GM18873 (cell line): ENCODE results near the gene DLX3.

ENCODE experiments used
- ATAC-seq: cut with Tn5 transposase; IDR thresholded peaks from one replicate; pipeline ENCODE4 v1.9.1; 2021; ENCODE audit warnings: mild to moderate bottlenecking, moderate library complexity, moderate number of reproducible peaks; ENCODE audit not compliant: unreplicated experiment, low FRiP score

DLX3 gene

GRCh38 chr17:49977463-49978389, 17.3 kb downstream of the DLX3 start:
- ATAC-seq: no peak

- no peak for ATAC-seq
Observed at GRCh38 chr17:49976828-49977202, 18.2 kb downstream of the DLX3 start.

- ATAC-seq: no peak
Observed at GRCh38 chr17:49976163-49976827, 18.7 kb downstream of the DLX3 start.

GRCh38 chr17:49975531-49975930, 19.5 kb downstream of the DLX3 start:
- ATAC-seq: no peak

GRCh38 chr17:49973271-49973615, 21.8 kb downstream of the DLX3 start:
- no peak for ATAC-seq

- no peak for ATAC-seq
Observed at GRCh38 chr17:49972486-49973270, 22.3 kb downstream of the DLX3 start.

- no peak for ATAC-seq
Observed at GRCh38 chr17:49971848-49972485, 23.1 kb downstream of the DLX3 start.

- no peak for ATAC-seq
Observed at GRCh38 chr17:49971199-49971847, 23.7 kb downstream of the DLX3 start.

GRCh38 chr17:49970498-49970897, 24.5 kb downstream of the DLX3 start:
- ATAC-seq: no peak

- no peak for ATAC-seq
Observed at GRCh38 chr17:49969795-49970389, 25.1 kb downstream of the DLX3 start.

- ATAC-seq: no peak
Observed at GRCh38 chr17:49969134-49969759, 25.8 kb downstream of the DLX3 start, which contains the start of gene DLX4. TSS of gene DLX4 (plus strand) at chr17:49969190. CDS start at chr17:49969469, 279 bp downstream.

- no peak for ATAC-seq
Observed at GRCh38 chr17:49968405-49969133, 26.5 kb downstream of the DLX3 start.

- ATAC-seq: no peak
Observed at GRCh38 chr17:49967621-49968404, 27.2 kb downstream of the DLX3 start.

GRCh38 chr17:49967205-49967604, 27.8 kb downstream of the DLX3 start:
- ATAC-seq: no peak

GRCh38 chr17:49966767-49967166, 28.3 kb downstream of the DLX3 start:
- ATAC-seq: no peak

GRCh38 chr17:49965524-49965909, 29.5 kb downstream of the DLX3 start:
- no peak for ATAC-seq

GRCh38 chr17:49964769-49965523, 30.1 kb downstream of the DLX3 start:
- no peak for ATAC-seq
